ENCODE data around the gene LPO.

LPO gene

GRCh38 chr17:58302919-58303585 is 64.7 kb downstream of the LPO start:
- in situ Hi-C loops (cut with MboI; ENCODE audit: low sequenced_read_pairs): no loop called here

DNA sequence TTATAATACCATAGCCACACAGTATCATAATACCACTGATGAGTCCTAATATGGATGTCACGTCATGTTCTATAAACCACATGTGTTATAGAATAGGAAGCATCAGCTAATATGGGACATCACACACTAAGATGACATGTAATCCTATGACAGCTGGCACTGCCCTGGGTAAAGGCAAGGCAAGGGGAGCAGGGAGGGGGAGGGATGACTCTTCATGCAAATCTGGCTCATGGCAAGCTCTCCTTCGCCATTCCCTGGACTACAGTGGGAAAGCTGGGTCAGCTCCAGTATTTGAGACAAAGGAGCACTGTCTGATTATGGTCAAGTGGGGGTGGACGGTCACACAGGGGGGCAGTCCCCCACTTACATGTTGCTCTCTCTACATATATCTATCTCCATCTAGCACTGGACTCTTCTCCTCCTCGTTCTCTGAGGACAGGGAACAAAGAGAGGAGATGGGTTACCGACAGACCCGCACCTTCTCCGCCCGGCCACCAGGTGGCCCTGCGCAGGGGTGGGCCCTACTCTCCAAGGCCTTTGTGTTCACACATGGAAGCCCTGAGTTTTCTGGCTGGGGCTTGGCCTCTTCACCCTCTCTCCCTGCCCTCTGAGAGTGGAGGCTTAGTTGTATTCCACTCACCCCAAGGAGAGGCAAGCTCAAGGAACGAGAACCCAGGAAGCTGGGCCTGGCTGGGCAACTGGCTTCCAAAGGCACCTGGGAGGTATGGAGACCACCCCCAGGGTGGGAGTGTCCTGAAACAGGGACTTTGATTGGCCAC is 65.8 kb downstream of the LPO start:
- in situ Hi-C loops (cut with MboI; ENCODE audit: low sequenced_read_pairs): no loop called here

GRCh38 chr17:58304750-58305486 is 66.5 kb downstream of the LPO start:
- in situ Hi-C loops (cut with MboI; ENCODE audit: low sequenced_read_pairs): no loop called here

DNA sequence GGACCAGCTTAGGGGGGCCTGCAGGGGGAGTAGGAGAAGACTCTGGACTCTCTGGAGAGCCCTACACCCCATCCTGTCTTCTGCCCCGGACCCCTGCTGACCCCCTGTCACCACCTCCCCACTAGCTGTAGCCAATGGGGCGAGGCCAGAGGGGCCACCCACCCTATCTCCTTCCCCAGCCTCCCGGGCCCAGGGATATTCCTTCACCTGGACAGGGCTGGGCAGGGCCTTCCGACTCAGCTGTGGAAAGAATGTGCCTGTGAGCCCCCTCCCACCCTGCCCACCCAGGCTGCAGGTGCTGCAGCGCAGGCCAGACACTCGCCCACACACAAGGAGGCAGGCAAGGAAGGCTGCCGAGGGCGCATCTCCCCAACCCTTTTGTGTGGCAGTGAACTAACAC is 67.2 kb downstream of the LPO start:
- in situ Hi-C loops (cut with MboI; ENCODE audit: low sequenced_read_pairs): no loop called here

- in situ Hi-C loops (cut with MboI; ENCODE audit: low sequenced_read_pairs): no loop called here
Observed at GRCh38 chr17:58306131-58306951, 68.0 kb downstream of the LPO start.

- in situ Hi-C loops (cut with MboI; ENCODE audit: low sequenced_read_pairs): no loop called here
Observed at GRCh38 chr17:58307468-58308172, 69.2 kb downstream of the LPO start.

DNA sequence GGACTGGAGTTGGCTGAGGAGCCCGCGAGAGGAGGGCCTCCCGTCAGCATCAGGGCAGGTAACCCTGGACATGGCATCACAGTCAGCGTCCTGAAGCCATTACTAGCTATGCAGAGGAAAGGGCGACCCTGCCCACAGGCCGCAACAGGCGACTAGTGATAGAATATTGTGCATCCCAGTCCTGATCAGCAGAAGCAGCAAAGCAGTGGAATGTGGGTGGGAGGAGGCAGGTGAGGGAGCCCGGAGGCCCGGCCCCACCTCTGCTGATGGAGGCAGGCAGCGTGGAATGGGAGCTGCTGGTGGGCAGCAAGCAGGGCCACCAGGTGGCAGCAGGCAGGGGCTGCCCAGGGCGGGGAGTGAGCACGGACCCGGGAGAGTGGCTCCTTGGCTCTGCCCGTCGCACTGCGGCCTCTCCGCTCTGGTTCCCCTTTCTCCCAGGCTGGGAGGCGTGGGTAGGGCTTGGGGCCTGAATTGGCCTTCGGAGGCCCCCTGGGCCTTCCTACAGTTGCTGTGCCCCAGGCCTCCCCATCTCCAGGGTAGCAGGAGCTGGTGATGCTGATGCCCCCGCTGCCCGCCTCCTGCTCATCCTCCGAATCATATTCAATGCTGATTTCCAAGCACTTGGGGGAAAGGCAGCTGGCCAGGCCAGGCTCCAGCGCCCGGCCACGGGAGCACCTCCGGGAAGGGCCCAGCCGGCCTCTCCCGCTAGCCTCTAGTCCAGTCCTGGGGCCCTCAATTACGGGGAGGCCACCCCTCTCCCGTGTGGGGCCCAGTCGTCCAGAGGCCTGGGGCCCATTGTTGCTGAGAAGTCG is 70.0 kb downstream of the LPO start:
- in situ Hi-C loops (cut with MboI; ENCODE audit: low sequenced_read_pairs): no loop called here

DNA sequence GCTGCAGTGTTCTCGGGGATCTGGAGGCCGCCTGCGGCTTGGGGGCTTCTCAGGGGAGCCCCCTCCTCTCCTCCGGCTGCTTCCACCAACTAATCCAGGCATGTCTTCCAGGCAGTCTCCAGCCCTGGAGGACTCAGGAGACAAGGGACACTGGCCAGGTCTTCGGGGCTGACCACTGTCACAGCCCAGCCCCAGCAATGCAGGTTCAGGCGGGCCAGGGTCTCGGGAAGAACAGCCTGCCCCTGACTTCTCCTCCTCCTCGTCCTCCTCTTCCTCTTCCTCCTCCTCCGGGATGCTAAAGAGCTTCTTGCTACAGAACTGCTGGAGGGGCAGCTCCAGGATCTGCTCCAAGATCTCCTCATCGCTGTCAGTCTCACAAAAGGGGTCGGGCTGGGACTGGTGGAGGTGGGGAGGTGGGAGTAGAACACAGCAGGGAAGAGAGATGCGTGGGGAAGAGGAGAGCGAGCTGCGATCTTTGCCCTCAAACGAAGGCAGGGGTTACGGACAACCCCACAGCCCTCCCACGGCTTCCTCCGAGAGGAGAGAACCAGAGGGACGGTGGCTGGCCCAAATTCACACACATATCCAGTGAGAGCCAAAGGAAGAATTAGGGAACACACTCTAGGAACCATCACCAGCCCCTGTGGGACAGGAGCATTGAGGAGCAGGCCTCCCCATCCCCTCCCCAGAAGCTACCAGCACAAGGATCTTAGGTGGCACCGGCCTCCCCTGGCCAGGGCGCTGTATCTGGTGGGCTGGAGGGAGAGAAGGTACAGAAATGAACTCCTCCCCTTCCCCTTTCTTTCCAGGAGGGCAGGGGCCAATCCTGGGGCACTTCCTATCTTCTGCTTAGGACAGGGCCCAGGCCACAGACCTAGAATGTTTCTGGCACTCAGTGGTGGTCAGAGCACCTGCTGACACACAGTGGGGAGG is 70.9 kb downstream of the LPO start:
- in situ Hi-C loops (cut with MboI; ENCODE audit: low sequenced_read_pairs): no loop called here

DNA sequence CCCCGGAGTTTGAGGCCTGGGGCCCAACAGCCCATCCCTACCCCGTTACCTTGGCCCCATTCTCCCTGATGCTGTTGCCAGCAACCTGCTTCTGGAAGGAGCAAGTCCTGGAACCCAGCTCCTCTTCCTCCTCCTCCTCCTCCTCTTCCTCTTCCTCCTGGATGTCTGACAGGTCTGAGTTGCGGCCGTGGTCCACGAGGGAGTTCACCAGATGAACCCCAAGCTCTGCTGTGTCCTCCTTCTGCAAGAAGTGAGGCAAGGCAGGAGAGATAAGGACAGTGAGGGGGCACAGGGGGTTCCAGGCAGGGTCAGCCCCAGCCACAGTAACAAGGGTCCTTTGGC is 71.5 kb downstream of the LPO start:
- in situ Hi-C loops (cut with MboI; ENCODE audit: low sequenced_read_pairs): loop anchor here (10.0 kb wide), 1 partner anchor 135 kb away; no protein-coding TSS in a partner anchor

DNA sequence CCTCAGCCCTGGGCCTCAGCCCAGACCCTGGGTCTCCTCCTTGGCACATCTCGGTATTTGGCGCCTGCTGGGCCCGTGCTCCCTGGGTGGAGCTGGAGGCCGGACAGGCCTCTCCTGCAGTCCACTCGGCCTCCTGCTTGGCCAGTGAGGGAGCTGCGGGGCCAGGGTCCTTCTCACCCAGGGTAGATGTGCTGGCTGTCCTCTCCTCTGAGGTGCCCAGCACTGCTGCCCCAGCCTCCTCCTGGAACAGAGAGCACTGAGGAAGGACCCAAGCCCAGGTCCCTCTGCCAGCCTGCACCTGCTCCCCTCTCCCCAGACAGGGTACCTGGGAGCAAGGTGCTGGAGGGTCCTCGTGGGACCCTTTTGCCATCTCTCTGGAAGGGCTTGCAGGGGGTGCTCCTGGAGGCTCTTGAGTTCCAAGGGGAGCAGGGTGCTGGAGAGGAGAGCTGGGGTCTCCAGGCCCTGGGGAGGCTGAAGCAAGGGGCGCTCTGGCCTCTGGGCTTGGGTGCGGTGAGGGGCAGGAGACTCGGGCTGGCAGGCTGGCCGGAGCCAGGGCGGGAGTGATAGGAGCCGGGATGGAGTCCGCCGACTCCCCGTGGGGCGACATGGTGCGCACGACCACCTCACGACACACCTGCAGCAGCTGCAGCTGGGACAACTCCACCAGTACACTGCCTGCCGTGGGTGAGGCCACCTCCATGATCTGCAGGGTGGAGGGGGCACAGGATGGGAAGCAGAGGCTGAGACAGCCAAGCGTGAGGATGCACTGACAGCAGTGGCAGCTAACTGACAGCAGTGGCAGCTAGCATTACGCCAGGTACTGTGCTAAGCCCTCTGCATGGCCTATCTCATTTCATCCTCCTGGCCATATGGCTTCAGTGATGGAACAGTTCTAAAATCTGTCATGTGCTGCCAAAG is 72.4 kb downstream of the LPO start:
- in situ Hi-C loops (cut with MboI; ENCODE audit: low sequenced_read_pairs): loop anchor here (10.0 kb wide), 1 partner anchor 134 kb away; no protein-coding TSS in a partner anchor

DNA sequence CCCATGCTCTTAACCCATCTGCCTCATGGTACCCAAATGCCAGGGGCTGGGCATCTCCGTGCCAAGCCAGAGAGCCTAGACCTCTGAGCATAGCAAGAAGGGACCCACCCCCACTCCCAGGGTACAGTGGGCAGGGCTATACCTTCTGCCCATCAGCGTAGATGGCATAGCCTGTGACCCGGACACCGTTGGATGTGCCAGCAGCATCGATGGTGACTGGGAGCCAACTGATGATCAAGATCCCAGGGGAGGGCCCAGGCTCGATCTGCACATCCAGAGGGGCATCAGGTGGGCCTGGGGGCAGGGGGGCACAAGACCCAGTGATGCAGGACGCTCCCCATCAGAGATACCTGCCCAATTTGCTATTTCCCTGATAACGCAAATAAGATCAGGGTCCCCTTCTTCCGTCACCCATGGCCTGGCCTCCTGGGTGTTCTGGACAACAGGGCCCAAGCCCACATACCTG is 73.1 kb downstream of the LPO start:
- in situ Hi-C loops (cut with MboI; ENCODE audit: low sequenced_read_pairs): loop anchor here (10.0 kb wide), 1 partner anchor 133 kb away; no protein-coding TSS in a partner anchor

- in situ Hi-C loops (cut with MboI; ENCODE audit: low sequenced_read_pairs): loop anchor here (10.0 kb wide), 1 partner anchor 133 kb away; no protein-coding TSS in a partner anchor
Observed at GRCh38 chr17:58312021-58312630, 73.7 kb downstream of the LPO start.

DNA sequence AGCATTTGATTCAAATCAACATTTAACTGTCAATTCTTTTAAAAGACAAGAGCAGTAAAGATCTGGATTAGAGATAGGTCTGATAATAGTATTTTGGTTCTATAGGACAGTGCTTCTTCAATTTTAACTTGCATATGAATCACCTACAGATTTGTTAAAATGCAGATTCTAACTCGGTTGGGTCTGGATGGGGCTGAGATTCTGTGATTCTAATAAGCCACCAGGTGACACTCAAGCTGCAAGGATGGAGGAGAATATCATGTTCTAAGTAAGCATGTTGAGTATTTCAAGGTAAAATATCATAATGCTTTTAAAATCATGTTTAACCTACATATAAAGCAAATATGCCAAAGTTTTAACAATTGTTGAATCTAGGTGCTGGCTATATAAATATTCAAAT is 74.4 kb downstream of the LPO start:
- in situ Hi-C loops (cut with MboI; ENCODE audit: low sequenced_read_pairs): loop anchor here (10.0 kb wide), 1 partner anchor 132 kb away; no protein-coding TSS in a partner anchor

GRCh38 chr17:58313815-58314705 is 75.7 kb downstream of the LPO start:
- in situ Hi-C loops (cut with MboI; ENCODE audit: low sequenced_read_pairs): loop anchor here (10.0 kb wide), 1 partner anchor 131 kb away; no protein-coding TSS in a partner anchor

DNA sequence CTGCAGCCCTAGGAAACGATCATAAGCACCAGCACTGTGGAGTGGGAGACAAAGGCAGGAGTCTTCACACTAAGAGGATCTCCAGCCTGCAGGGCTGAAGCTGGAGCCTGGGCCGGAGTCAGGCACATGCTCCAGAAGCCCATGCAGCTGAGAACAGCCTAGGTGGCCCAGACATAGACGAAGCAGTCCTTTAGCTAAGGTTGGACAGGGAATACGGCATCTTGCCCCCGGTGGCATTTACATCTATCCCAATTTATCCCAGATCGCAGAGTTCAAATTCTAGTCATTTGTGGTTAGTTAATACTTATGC is 76.3 kb downstream of the LPO start:
- in situ Hi-C loops (cut with MboI; ENCODE audit: low sequenced_read_pairs): loop anchor here (10.0 kb wide), 1 partner anchor 130 kb away; no protein-coding TSS in a partner anchor
